Iris pigment epithelial cell (primary cell): Measurements from ENCODE around the gene DNAH8.
A peak's percentile ranks its signal among the peaks of the same experiment; 100 is the strongest.
"Not testable (repeated sequence)": the region's sequence is repeated elsewhere in the genome, so short reads cannot be mapped to it uniquely, and the experiment has no call there.

Experiments used
- DNase-seq: peaks from one replicate; pipeline ENCODE4 v3.0.0-alpha.2; 2011; ENCODE audit warnings: low read depth

DNAH8 gene

DNA sequence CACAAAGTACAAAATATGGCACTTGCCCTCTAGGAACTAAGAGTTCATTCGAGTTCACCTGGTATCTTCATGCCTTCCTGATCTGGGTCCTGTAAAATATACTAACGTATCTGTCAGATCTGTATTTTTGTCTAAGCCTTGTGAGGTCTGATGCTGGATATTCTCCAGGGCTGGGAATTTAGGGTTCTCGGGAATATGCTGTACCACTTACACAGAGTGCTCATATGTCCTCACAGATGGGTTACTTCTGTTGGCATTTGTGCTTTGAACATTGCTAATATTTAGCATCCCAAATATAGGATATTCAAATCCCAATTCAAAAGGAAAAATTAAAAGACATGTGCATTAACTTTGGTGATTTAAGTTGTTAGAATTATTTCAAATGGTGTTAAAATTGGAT is 122.0 kb downstream of the DNAH8 start:
- no peak for DNase-seq

DNA sequence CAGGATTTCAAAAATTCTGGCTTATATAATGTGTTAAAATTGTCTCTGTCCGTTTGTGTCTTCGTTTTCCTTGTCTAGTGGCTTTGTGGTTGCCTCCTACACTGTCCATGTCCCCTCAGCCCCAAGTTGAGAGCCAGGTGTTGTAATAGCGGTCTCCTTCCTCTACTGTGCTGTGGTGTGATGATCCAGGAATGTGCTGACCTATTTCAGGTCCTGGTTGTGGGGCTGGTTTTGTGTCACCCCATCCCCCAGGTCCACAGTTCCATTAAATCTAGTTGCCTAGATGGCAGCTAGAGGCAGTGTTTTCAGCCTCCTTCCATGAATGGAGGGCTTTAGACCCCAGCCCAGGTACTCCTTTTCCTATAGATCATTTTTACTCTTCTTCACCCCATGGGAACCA is 128.7 kb downstream of the DNAH8 start:
- no peak for DNase-seq

DNA sequence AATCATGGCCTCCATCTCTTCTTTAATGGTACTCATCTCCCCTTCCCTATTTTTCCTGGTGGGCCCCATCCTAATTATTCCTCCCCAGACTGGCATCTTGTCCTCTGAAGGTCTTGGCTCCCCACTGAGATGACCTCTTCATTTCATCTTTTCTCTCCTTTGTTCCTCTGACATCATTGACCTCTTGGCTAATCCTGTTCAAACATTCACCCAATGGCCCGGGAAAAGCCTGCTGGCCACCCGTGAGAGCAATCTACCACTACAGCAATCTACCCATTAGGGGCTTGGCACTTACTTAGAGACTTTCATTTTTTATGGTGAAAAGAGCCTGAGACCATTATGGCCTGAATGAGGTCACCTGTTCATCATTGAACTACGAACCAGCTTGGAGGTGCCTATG is 130.8 kb downstream of the DNAH8 start:
- DNase-seq, result no peak

DNA sequence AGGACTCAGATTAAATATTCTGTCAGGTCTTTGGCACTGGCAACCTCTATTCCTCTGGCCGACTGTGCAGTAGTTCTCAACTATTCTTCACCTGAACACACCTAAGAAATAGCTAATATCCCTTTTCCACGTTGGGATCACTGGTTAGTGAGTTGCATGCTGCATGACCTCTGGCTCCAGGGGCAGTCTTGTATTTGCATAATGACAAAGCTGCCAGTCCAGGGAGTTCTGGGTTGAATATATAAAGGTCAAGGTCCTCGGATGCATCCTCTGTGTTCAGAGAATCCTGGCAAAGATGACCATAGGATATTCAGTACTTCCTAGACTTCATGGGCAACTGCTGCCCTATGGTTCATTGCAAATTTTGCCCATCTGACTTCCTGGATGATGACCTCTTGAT is 131.2 kb downstream of the DNAH8 start:
- no peak for DNase-seq

DNA sequence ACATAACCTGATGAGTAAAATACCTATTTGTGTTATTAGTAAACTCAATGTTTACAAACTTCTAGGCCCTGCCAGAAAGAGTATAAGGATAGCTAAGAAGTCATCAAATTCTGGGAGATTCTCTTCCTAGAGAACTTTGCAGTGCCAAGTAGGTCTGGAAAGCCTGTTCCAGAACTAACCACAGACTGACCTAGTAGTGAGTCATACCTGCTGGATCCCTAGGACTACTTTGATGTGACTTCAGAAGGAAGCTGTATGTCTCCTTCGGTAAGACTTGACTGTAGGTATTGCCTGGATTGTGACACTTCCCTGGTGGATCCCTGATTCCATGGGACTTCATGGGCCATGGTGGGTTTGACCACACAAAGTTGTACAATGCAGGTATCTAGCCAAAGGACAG is 131.7 kb downstream of the DNAH8 start:
- peak; percentile 42 for DNase-seq

DNA sequence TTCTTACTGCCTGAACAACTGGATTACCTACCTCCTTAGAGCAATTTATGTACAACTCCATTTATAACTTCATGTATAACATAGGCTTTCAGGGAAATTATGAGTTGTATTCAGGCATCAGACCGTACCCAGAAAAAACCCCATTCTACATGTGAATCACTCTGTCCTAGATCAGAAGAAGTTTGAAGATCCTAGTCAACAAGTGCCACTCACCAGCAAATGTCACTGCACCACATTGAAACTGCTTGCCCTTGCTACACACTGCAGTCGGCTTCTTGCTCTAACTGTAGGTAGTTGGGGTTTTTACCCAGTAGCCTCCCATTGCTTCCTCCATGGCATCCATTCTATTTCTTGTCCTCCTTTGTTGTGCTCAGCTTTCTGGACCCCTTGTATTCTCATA is 132.4 kb downstream of the DNAH8 start:
- DNase-seq, result no peak

DNA sequence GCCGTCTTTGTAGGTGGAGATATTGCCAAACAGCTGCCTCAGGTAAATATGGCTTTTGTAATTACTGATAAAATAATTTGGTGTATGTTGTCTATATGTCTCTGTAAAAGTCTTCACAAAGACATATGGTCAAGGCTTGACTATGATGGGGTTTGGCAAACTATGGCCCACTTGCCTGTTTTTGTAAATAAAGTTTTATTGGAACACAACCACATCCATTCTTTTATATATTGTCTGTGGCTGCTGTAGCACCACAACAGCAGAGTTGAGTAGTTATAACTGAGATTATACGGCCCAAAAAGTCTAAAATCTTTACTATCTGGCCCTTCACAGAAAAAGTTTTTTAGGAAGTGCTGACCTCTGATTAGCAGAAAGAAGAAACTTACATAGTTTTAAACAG is 133.6 kb downstream of the DNAH8 start:
- DNase-seq, result no peak

DNA sequence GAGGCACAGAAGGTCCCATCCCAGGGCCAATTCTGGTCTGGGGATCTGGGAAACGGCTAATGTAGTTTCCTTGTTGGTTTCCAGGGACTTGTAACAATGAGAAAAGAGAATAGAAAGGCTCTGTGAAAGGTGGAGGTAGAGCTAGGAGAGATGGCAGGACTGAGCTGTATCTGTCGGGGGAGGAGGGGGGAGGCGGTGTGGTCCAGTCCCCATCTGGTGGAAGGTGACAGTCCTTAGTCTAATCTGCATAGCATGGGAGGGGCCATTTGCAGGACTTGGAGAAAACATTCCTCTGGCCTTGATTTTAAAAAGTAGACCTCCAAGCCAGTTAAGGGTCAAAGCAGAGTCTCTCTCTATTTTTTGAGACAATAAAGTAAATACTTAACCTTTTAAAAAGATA is 137.1 kb downstream of the DNAH8 start:
- DNase-seq, result no peak

DNA sequence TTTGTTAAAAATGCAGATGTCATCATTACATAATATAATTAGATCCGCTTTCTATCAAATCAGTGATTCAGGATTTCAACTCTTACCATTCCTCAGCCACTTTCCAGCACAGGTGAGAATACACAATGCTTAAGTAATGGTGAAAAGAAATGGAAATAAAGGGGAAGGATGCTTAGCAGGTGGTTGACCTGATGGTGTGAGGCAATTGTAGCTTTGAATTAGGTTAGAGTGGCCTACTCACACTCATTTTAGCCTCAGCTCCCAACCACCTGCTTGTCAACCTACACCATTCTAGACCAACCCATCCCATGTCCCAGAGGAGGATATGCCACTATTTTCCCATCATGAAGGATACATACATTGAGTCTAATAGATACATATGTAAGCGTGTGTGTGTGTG is 138.1 kb downstream of the DNAH8 start:
- DNase-seq, result no peak

DNA sequence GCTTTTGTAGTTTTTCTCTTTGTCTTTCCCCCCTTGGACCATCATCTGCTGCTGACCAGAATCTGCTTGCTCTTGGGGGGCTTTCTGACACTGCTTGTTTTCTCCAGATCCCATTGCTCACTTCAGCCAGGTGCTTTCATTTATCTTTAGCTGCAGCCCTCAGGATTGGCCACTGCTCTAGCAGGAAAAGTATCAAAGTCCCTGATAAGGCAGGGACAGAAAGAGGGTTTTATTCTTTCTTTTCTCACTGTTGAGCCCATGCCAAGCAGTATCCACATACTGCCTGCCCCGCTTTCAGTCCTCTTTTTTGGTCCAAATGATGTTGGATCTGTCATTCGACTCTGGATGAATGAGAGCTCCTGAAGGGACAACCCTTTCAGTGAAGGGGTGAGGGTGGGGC is 141.4 kb downstream of the DNAH8 start:
- no peak for DNase-seq

DNA sequence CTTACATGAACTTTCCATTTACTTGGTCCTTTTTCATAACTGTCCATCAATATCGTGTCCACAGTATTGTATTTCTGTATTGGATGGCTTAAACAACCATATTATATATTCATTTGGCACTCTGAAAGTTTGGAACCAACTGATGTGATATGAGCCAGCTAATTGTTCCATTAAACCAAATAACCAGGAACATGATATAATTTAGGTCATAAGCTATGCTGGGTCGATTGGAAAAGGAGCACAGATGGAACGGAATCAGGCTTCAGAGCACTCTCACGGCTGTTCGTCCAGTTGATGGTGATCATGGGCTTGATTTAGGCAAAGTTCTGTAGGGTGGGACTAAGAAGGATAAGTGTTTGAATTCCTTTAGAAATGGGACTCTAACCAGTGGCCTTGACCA is 142.7 kb downstream of the DNAH8 start:
- no peak for DNase-seq

DNA sequence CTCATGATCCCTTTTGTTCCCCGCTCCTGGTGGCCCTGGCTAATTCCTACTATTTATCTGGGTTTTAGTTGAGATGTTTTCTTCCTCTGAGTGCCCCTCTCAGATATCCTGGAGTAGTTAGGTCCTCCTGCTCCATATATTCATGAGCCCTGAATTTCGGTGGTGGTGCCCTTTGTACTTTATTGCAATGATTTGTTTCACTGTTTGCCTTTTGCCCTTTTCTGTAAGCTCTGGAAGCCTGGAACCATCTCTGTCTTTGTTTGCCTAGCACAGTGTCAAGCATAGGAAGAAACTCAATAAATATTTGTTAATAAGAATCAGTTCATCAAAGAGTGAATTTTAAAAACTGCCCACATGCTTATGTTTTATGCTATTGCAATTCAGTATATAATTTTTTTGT is 144.9 kb downstream of the DNAH8 start:
- DNase-seq, result no peak

DNA sequence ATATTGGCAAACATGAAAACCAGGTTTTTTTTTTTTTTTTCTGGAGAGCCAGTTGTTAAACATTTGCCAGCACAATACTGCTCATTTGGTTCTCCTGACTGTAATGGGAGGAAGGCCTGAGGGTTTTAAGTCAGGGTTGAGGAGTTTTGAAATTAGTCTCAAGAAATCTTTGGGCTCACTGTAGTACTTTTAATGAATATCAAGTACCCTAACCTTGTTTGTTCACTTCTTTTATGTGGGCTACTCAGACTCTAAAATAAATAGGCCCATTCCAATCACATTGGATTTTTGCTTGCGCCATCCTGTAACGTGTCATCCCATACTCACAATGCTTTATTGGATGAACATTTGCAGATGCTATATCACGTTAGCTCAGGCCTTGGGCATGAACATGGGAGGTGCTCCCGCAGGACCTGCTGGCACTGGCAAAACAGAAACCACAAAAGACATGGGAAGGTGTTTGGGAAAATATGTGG is 146.9 kb downstream of the DNAH8 start:
- DNase-seq, result no peak

DNA sequence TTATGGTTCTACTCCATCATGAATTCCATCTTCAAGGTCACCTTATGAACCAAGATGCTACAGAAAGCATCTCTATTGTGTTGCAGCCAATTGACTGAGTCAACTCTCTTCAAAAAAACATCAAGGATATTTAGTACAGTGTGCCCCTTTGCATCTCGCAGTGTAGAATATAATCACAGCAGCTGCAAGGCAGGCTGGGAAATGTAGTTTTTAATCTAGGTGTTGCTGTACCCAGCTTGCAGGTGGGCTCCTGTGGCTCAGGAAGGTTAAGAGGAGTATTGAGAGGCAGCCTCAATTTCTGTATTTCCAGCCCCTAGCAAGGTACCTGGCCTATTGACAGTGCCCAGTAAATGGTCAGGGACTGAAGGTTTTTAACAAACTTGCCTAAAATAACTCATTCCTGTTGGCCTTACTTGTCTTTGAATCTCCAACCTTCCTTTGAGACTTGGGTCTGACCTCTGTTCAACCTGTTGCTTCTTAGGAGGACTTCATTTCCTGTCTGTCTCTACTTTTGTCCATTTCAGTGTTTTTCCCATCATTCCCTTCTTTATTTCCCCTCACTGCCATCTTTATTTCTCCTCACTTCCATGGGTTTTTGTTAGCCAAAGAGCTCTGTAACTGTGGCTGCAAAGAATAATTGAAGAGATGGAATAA is 150.5 kb downstream of the DNAH8 start:
- no peak for DNase-seq

DNA sequence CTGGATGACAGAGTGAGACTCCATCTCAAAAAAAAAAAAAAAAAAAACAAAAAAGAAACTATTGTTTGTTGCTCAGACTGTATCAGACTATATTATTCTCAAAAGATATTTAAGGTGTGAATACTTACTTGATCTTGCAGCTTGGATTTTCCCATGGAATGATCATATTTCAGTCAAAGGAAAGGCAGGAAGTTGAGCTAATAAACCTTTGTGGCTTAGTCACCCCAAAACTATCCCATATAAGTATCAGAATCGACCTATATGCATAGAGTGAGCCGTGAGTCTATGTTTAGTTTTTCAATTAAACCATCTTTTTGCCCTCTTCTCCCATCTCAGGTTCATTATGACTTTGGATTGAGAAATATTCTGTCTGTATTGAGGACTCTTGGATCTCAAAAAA is 152.6 kb downstream of the DNAH8 start:
- DNase-seq, result peak; percentile 10

DNA sequence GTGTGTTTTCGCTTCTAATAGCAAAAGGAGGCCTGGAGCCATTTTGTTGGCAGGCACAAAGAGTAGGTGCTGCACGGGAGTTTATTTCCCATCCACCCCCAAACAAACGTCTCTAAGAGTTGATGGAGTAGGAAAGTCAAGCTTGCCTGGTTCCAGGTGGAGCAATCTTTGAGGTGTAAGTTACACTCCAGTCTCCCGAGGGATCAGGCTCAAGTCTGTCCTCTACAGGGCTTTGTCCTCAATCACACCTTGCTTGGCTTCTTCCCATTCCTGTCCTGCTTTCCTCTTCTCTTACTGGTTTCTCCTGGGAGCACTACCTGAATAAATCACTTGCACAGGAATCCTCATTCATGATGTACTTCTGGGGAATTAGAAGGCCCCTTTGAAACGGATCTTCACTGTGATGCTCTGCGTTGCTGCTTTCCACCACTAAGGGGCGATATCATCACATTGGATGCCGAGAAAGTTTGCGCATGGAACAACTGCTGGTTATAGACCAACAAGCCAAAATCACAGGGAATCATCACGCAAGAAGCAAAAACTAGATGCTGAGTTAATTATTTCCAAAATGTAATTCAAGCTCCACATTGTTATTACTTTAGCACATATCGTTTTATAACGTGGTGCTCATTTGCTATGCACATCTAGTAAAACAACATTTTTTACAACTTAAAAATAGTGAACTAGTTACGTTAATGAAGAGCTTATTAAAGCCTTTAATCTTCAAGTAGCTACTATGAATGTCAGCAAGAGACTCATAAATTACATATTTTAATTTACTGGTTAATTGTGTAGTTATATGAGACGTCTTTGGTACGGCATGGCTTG is 156.8 kb downstream of the DNAH8 start:
- DNase-seq, result peak; percentile 49

DNA sequence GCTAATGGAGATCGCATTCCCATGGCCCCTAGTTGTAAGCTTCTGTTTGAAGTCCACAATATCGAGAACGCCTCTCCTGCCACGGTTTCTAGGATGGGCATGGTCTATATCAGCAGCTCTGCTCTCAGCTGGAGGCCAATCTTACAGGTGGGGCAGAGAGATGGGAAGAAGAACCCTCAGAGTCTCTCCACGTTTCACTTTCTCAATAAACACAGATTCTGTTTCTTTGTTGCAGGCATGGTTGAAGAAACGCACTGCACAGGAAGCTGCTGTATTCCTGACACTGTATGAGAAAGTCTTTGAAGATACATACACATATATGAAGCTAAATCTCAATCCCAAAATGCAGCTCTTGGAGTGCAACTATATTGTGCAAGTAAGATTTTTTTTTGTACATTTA is 157.9 kb downstream of the DNAH8 start:
- no peak for DNase-seq

DNA sequence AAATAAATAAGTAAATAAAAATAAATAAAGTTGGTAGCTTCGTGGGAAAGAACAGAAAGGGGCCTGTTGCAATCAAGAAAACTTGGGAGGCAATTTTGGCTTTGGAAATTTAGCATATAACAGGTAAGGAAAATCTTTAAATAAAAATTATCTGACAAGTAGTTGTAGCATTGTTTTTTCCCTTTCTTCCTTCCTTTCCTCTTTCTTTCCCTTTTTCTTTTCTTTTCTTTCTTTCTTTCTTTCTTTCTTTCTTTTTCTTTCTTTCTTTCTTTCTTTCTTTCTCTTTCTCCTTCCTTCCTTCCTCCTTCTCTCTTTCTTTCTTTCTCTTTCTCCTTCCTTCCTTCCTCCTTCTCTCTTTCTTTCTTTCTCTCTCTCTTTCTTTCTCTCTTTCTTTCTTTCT is 158.7 kb downstream of the DNAH8 start:
- DNase-seq, result not testable (repeated sequence)

DNA sequence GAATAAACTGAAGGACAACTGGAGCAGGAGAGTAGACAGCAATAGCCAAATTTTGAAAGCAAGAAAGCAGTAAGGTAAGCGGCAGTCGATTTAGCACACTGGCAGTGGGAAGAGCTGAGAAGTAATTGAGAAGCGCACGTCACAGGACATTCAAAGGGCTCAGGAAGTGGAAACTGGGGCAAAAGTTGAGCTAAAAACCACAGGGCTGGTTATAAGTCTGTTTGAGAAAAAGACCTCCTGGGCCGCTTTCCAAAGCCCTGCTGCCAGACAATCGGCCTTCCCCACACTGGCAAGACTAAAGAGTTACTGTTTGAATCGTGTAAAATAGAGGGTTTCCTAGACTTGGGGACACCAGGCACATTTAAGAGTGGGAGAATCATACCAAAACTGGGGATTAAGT is 161.4 kb downstream of the DNAH8 start:
- DNase-seq, result peak; percentile 39

DNA sequence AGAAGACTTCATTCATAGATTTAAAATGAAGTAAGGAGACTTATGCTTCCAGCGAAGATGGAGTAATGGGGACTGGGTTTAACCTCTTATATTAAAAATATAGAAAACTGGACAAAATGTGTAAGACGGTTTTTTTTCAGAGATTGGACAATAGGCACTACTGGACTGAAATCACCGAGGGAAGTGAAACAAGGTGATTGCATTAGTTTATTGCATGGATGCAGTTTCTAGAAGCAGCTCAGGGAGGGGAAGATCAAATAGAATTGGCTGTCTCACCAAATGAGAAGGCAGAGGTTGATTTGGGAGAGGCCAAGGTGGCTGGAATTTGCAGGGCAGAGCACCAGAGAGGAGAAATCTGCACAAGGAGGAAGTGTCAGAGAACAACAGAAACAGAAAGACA is 162.6 kb downstream of the DNAH8 start:
- DNase-seq, result no peak

DNA sequence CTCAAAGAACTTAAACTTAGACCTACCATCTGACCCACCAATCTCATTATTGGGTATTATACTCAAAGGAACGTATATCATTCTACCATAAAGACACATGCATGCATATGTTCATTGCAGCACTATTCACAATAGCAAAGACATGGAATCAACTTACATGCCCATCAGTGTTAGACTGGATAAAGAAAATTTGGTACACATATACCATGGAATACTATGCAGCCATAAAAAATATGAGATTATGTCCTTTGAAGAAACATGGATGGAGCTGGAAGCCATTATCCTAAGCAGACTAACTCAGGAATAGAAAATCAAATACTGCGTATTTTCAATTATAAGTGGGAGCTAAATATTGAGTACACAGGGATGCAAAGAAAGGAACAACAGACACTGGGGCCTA is 167.0 kb downstream of the DNAH8 start:
- no peak for DNase-seq

DNA sequence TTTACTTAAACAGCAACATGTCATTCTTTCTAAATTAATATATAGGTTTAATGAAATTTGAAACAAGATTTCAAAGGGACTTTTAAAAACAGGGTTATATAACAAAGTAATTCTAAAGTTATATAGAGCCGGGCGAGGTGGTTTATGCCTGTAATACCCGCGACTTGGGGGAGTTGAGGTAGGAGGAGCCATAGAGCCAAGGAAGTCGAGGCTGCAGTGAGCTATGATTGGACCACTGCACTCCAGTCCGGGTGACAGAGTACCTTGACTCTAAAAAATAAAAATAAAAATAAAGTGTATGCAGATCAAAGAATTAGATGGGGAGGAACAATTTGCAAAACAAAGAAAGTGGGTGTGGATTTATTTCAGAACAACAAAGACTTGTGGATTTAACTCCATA is 182.4 kb downstream of the DNAH8 start:
- no peak for DNase-seq

DNA sequence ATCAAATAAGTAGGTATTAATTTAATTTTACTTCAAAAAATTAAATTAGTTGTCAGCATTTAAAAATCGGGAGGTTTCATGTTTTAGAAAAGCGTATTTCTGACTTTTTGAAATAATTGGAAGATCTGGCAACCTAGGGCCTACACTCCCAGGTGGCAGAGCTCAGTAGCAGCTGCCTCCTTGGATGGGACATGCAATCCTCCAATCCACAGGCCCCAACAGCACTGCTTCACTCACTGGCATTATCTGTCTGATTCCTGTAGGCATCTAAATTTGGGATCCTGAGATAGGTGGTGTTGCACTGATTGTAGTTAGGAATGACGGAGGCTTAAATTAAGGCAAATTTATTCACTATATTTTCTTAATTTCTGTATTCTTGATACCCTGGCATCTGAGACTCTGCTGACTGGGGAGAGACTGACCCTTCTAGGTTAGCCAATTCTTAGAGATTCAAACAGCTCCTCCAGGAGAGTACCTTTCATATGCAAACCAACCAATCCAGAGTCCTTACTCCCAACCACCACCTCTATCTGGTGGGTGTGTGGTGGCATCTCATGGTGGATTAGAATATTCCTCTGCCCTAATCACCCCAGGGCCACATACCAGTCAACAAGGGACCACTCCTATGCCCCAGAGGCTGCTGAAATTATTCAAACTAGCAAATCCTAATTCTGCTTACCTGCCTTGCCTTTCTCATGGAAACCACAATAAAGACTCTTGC is 186.9 kb downstream of the DNAH8 start:
- DNase-seq, result no peak
